HUES6 (cell line): Measurements from ENCODE around the gene NAA60.

Source experiments
- H3K27ac ChIP-seq: 2 replicates; pipeline ENCODE4 v1.7.0; 2013; ENCODE audit warnings: low read depth, mild to moderate bottlenecking, low read length, inconsistent platforms
- H3K27me3 ChIP-seq: 2 replicates; pipeline ENCODE4 v1.6.1; 2013; ENCODE audit warnings: low read length; ENCODE audit not compliant: control insufficient read depth, insufficient read depth
- H3K36me3 ChIP-seq: 2 replicates; pipeline ENCODE4 v1.6.1; 2013; ENCODE audit warnings: low read length; ENCODE audit not compliant: control insufficient read depth, insufficient read depth
- H3K4me1 ChIP-seq: 2 replicates; pipeline ENCODE4 v1.6.1; 2013; ENCODE audit warnings: low read length; ENCODE audit not compliant: control insufficient read depth, insufficient read depth
- H3K4me3 ChIP-seq: 2 replicates; pipeline ENCODE4 v1.5.1; 2013; ENCODE audit warnings: low read depth, low read length
- H3K9ac ChIP-seq: one replicate; pipeline ENCODE4 v1.6.1; 2013; ENCODE audit warnings: mild to moderate bottlenecking, low read length
- H3K9me3 ChIP-seq: 2 replicates; pipeline ENCODE4 v1.6.1; 2013; ENCODE audit warnings: low read depth, low read length; ENCODE audit not compliant: control insufficient read depth, insufficient read depth

Gene NAA60

GRCh38 chr16:3444032-3444388, 530 bp downstream of the NAA60 start:
- H3K4me3 ChIP-seq: peak overlapping the region; percentile 80
- peaks cover 22% of the 10 kb centered on the region for H3K36me3 ChIP-seq
- peak overlapping the region; percentile 32; the same call in 1 of the 2 replicates for H3K27ac ChIP-seq

GRCh38 chr16:3454093-3454492, 10.6 kb downstream of the NAA60 start:
- Histone ChIP-seq H3K4me3 (no peak overlapping the region), H3K36me3 (peaks cover 8% of the 10 kb centered on the region; the same call in 1 of the 2 replicates), H3K9ac (no peak overlapping the region), H3K27me3 (no peaks in the 10 kb centered on the region), H3K9me3 (no peaks in the 10 kb centered on the region), H3K4me1 (peaks cover 9% of the 10 kb centered on the region), H3K27ac (no peak overlapping the region)

More at GRCh38 chr16:3444032-3444388, 530 bp downstream of the NAA60 start:
- no peaks in the 10 kb centered on the region for H3K27me3 ChIP-seq
- peak overlapping the region; percentile 83 for H3K9ac ChIP-seq
- H3K4me1 ChIP-seq: no peaks in the 10 kb centered on the region
- H3K9me3 ChIP-seq: 0 out of 2 replicates have a peak, but pooled peaks cover 4% of the 10 kb centered on the region

GRCh38 chr16:3454631-3455147, 11.2 kb downstream of the NAA60 start:
- Histone ChIP-seq H3K27ac (no peak overlapping the region), H3K9me3 (no peaks in the 10 kb centered on the region), H3K4me3 (no peak overlapping the region)

GRCh38 chr16:3457434-3458252, 14.2 kb downstream of the NAA60 start:
- H3K9ac ChIP-seq: peak overlapping the region; percentile 84
- peaks cover 27% of the 10 kb centered on the region for H3K4me1 ChIP-seq
- no peaks in the 10 kb centered on the region for H3K27me3 ChIP-seq
- peak overlapping the region; percentile 94 for H3K27ac ChIP-seq
- no peaks in the 10 kb centered on the region for H3K9me3 ChIP-seq
- no peaks in the 10 kb centered on the region for H3K36me3 ChIP-seq
- peak overlapping the region; percentile 99 for H3K4me3 ChIP-seq

More at GRCh38 chr16:3454631-3455147, 11.2 kb downstream of the NAA60 start:
- Histone ChIP-seq H3K4me1 (peaks cover 15% of the 10 kb centered on the region), H3K27me3 (no peaks in the 10 kb centered on the region), H3K36me3 (0 out of 2 replicates have a peak, but pooled peaks cover 4% of the 10 kb centered on the region), H3K9ac (no peak overlapping the region)

GRCh38 chr16:3458278-3458851, 14.9 kb downstream of the NAA60 start:
- H3K4me3 ChIP-seq: peak overlapping the region; percentile 99
- H3K9me3 ChIP-seq: no peaks in the 10 kb centered on the region
- peak overlapping the region; percentile 88 for H3K27ac ChIP-seq
- no peaks in the 10 kb centered on the region for H3K27me3 ChIP-seq
- no peaks in the 10 kb centered on the region for H3K36me3 ChIP-seq
- H3K4me1 ChIP-seq: peaks cover 27% of the 10 kb centered on the region
- H3K9ac ChIP-seq: peak overlapping the region; percentile 86

- Histone ChIP-seq H3K9me3 (no peaks in the 10 kb centered on the region), H3K36me3 (no peaks in the 10 kb centered on the region), H3K27me3 (no peaks in the 10 kb centered on the region), H3K4me1 (peaks cover 27% of the 10 kb centered on the region), H3K27ac (peak overlapping the region; percentile 88), H3K4me3 (peak overlapping the region; percentile 99), H3K9ac (peak overlapping the region; percentile 86)
Measured at GRCh38 chr16:3458852-3459361, 15.4 kb downstream of the NAA60 start.

- Histone ChIP-seq H3K4me1 (peaks cover 32% of the 10 kb centered on the region), H3K27ac (no peak overlapping the region), H3K9me3 (no peaks in the 10 kb centered on the region), H3K36me3 (no peaks in the 10 kb centered on the region), H3K27me3 (no peaks in the 10 kb centered on the region), H3K9ac (peak overlapping the region; percentile 27), H3K4me3 (peak overlapping the region; percentile 99)
Measured at GRCh38 chr16:3459401-3460090, 16.1 kb downstream of the NAA60 start.

GRCh38 chr16:3460121-3460520, 16.6 kb downstream of the NAA60 start:
- Histone ChIP-seq H3K36me3 (no peaks in the 10 kb centered on the region), H3K9me3 (no peaks in the 10 kb centered on the region), H3K27me3 (no peaks in the 10 kb centered on the region), H3K9ac (peak overlapping the region; percentile 27), H3K27ac (no peak overlapping the region), H3K4me1 (peaks cover 33% of the 10 kb centered on the region), H3K4me3 (0 out of 2 replicates have a peak overlapping the region, but pooled peaks have one; percentile 99)

- H3K27ac ChIP-seq: no peak overlapping the region
- H3K4me1 ChIP-seq: peaks cover 33% of the 10 kb centered on the region
- H3K36me3 ChIP-seq: 0 out of 2 replicates have a peak, but pooled peaks cover 3% of the 10 kb centered on the region
- no peak overlapping the region for H3K9ac ChIP-seq
- no peaks in the 10 kb centered on the region for H3K27me3 ChIP-seq
- no peak overlapping the region for H3K4me3 ChIP-seq
- H3K9me3 ChIP-seq: no peaks in the 10 kb centered on the region
Measured at GRCh38 chr16:3460585-3460984, 17.1 kb downstream of the NAA60 start.

- no peaks in the 10 kb centered on the region for H3K9me3 ChIP-seq
- H3K4me3 ChIP-seq: no peak overlapping the region
- H3K4me1 ChIP-seq: peaks cover 33% of the 10 kb centered on the region
- no peak overlapping the region for H3K9ac ChIP-seq
- peaks cover 7% of the 10 kb centered on the region for H3K36me3 ChIP-seq
- H3K27me3 ChIP-seq: no peaks in the 10 kb centered on the region
- no peak overlapping the region for H3K27ac ChIP-seq
Measured at GRCh38 chr16:3461151-3461550, 17.7 kb downstream of the NAA60 start.
